C1 segment of cervical spinal cord (tissue), 14 donors: ENCODE results near the gene SDHB.
A peak's percentile ranks its signal among the peaks of the same experiment; 100 is the strongest.

ENCODE experiments used
- DNase-seq, 14 donors: peaks; one replicate each; lab custom pipeline; 2025; lab: John Stamatoyannopoulos, UW

SDHB gene

GRCh38 chr1:16988210-16988609 lies 65.6 kb downstream of the SDHB start:
- no peak for DNase-seq

GRCh38 chr1:16986962-16987361 lies 66.9 kb downstream of the SDHB start:
- DNase-seq, result no peak

GRCh38 chr1:16986560-16986959 lies 67.3 kb downstream of the SDHB start:
- DNase-seq, result no peak

GRCh38 chr1:16986113-16986512 lies 67.7 kb downstream of the SDHB start:
- DNase-seq, result no peak

GRCh38 chr1:16984717-16985116 lies 69.1 kb downstream of the SDHB start:
- peak in 8 of 14 donors; percentile 4 to 90 (median 23) for DNase-seq

DNA sequence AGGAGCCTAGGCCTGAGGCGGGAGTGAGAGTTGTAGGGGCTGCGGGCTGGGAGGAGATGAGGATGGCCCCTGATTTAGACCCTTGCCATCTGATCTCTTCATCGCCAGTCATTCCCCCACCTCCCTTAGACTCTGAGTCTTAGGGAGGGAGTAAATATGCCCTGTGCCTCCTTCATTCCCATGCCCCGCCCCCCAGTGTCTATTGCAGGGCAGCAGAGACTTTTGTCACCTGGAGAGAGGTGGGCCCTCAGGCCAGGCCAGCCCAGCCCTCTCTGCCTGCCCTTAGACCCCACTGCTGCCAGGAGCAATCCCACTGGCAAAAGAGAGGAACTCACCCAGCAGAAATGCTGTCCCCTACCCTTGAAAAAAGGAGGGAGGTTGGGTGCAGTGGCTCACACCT lies 70.2 kb downstream of the SDHB start:
- no peak for DNase-seq

DNA sequence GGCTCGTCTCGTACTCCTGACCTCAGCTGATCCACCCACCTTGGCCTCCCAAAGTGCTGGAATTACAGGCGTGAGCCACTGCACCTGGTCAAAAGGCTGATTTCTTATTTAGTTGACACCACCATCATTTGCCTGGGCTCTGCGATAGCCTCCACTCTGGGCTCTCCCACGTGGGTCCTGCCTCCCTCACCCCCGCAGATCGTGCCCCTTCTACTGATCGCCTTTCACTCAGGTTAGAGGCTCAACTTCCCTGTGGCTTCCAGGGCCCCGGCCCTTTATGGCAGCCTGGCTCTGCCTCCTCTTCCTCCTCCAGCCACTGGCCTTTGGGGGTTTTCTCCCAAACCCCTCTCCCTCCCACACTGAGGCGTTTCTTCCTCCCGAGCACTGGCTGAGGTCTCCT lies 70.9 kb downstream of the SDHB start:
- DNase-seq, result no peak

DNA sequence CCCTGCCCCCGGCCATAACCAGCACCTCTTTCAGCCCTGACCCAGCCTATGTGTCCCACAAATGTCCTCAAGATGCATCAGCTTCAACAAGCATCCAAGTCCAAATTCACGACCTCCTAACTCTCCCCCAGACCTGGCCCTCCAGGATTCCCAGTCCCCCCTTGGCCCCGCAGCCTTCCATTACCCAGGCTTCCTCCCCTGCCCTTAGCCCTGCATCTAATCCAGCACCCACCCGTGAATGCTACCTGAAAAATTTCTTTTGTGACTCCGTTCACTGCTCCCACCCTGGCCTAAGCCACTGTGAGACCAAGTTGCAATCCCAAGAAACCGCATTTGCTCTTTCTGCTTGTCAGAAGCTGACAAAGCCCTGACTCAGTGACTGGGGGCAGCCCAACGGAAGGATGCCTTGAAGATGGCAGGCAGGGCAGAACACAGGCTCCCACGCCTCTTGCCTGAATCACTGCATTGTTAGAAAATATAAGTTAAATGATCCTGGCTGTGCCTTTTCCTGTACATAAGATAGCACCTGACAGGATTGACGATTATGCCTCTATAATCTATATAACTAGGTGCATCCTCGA lies 72.5 kb downstream of the SDHB start:
- no peak for DNase-seq

DNA sequence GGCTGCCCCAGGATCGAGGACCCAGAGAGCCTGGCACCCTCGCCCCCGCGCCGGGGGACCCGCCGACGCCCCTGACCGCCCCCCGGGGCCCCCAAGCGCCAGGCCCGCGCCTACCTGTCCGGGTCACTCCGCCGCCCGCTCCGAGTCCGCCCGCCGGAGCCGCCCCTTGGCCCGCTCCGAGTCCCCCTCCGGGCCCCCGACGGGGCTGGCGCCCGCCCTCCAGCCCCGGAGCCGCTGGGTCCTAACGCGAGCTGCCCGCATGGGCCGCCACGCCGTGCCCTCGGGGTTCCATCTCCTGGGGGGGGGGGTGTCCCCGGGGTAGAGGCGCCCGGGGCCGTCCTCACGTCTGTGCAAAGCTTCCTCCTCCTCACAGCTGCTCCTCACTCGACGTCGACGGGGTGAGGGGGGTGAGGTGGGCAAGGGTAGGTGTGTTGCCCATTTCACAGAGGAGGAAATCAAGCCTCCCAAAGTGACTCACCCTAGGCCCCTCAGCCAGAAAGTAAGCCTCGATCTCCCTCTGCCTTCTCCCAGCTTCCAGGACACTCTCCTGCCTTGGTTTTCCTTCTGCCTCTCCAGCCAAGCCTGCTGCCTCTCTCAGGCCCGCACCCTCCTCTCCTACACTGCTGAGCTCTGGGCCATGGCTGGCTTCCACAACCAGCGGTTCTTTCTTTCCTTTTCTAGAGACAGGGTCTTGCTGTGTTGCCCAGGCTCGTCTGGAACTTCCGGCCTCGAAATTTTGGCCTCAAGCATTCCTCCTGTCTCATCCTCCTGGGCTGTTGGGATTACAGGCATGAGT lies 73.2 kb downstream of the SDHB start, which contains the start of gene MFAP2:
MFAP2 (minus strand) TSS at position 148 of the 796 bp plus-strand sequence. CDS start 2,347 bp downstream, outside the sequence.
- DNase-seq, result peak in 1 of 14 donors; percentile 6

DNA sequence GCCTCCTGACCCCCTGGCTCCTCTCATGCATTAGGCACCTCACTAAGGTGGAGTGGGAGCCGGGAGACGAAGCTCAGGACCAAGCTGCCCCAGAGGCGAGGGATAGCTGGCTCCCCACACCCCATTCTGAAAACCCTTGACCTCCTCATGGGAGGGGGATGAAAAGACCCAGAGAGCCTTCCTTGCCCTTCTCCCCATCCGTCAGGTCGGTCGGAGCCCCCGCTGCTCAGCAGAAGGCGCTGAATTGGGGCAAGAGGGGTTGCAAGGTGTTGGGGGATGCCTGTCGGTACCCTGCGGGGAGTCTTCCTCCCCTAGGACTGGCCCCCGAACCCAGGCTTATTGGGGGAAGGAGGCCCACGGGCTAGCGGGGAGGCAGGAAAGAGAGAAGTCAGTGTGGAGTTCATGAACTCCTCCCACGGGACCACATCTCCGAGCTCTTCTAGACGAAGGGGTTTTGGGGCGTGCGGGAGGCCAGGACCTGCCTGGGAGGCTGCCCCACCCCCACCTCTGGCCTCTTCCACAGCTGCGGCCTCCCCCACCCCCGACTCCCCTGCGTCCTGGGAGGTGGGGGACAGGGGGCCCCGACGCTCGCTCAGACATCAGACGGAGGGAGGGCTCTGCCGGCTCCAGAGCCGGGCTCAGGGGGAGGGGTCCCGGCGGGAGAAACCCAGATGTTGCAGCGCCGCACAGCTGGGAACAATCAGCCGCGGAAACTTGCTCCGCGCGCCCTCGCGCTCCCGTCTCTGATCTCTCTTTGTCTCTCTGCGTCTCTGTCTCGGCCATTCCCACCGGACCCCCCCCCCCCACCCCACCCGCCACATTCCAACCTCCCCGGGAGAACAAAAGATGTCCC lies 74.1 kb downstream of the SDHB start:
- DNase-seq, result no peak

DNA sequence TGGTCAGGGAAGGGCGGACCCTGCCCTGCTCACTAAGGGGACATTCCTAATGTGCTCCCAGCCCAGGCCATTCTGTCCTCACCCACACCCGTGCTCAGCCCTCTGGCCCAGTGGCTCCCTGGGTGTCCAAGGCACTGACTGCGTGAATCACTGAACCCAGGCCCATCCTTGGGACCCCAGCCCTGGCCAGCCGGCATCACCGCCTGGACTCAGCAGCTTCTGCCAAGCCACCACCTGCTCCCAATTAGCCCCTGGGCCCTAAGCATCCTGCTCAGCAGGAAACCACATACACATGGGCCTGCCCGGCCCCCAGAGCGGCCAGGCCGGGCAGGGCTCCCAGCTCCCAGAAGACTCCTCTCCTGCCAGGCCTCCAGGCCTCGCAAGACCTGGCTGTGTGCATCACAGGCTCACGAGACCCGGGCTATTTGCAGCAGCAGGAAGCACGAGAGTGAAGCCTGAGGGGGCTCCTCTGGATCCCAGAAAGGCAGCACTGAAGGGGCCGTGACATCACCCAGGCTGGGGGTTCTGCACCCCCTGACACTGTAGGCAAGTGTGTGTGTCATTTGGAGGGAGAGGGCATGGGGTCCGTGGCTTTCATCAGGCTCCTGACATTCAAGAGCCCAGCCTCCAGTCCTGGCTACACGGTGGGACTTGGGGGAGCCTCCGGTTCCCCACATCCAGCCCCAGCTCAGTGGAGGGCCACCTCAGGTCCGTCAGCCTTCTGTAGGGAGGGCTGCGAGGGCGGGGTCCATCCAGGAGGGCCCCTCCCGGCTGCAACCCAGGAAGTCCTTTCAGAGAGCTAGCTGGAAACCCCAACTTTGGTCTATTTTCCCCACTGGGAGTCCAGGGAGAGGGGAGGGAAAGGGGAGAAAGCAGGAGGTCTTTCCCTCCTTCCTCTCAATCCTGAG lies 75.0 kb downstream of the SDHB start:
- DNase-seq, result peak in 3 of 14 donors; percentile 6 to 44 (median 31)

DNA sequence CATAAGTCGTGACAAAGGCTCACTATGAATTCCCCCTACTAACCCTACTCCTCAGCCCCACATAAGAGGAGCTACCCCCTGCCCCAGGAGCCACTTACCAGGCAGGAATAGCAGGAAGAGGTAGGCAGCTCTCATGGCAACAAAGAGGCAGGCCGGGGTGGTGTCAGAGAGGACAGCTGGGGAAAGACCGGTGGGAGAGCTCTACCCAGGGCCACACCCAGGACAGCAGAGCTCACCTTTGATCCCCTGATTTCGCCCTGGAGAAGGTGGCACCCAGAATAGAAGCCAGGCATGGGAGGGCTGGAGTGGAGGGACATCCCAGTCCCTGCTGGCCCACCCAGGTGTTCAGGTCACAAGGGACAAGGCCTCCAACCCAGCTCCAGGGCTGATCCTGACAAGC lies 75.7 kb downstream of the SDHB start:
- no peak for DNase-seq

GRCh38 chr1:16977377-16977776 lies 76.5 kb downstream of the SDHB start:
- DNase-seq, result no peak

DNA sequence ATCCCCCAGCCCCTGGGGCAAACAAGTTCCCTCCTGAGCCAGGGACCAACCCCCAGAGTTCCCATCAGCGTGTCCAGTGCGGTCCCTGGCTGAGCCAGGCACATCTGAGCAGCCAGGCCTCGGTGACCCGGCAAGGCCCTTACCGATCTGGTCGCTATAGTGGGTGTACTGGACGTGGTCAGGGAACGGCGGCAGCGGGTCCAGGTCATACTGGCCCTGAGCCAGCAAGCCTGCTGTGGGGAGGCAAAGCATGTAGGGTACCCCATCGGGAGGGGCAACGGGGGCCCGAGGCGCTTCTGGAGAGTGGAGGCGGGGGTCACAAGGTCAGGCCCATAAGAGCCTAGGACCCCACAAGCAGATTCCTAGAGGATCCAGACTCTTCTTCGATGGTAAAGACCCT lies 76.9 kb downstream of the SDHB start:
- DNase-seq, result no peak

DNA sequence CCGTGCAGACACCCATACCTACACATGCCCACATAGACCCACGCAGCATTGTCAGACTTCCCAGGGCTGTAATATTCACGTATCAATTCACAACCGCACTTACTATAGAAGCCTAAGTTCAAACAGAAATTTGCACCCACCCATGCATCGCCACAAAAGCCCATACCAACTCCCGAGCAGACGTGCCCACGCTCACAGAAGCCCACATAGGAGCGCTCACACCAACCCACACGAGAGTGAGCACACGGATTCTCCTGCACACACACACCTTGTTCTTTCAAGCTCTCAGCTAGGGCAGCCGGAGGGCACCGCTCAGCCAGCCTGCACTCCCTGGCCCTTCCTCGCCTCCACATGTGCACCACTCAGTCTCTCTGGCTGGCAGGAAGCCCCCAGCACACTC lies 78.0 kb downstream of the SDHB start:
- DNase-seq, result no peak

GRCh38 chr1:16975211-16975610 lies 78.6 kb downstream of the SDHB start:
- no peak for DNase-seq

DNA sequence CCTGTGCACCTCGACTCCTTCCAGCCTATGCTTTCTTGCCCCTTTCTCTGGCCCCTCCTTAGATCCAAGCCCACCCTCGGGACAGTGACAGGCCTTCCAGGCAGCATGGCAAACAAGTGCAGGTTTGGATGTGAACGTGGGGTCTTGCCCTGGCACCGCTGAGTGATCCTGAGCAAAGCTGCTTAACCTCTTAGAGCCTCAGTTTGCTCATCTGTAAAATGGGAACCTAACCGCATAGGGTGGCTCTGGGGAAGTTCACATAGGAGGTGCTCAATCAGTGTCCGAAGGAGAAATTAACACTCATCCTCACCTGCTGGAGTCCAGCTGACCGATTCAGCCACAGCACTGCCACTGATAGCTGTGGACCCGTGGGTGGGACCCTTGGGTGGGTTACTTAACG lies 80.6 kb downstream of the SDHB start:
- DNase-seq, result no peak

- no peak for DNase-seq
Measured at GRCh38 chr1:16972189-16972895, 81.5 kb downstream of the SDHB start.

- peak in 1 of 14 donors; percentile 40 for DNase-seq
Measured at GRCh38 chr1:16971341-16972188, 82.3 kb downstream of the SDHB start.
